Colonic mucosa (tissue), 4 donors: ENCODE results near the gene MIB2. TPM values are rescaled to one million over a fixed set of nuclear protein-coding genes. Genes with fewer than 3 reads are reported as not detected.

Source experiments
- DNase-seq: peaks from one replicate; pipeline ENCODE4 v3.0.0-alpha.2; 2020
- H3K27ac ChIP-seq: fragments of 200-600 bp; one replicate; pipeline ENCODE4 v1.8.0; 2021
- H3K27me3 ChIP-seq: fragments of 200-600 bp; one replicate; pipeline ENCODE4 v1.8.0; 2021
- H3K36me3 ChIP-seq: fragments of 200-600 bp; one replicate; pipeline ENCODE4 v1.8.0; 2021
- H3K4me1 ChIP-seq: fragments of 200-600 bp; one replicate; pipeline ENCODE4 v1.8.0; 2021; ENCODE audit warnings: mild to moderate bottlenecking
- H3K4me3 ChIP-seq: fragments of 200-600 bp; one replicate; pipeline ENCODE4 v1.8.0; 2021
- H3K9ac ChIP-seq, 2 donors: one replicate each; pipeline ENCODE4 v1.7.0; 2013; ENCODE audit warnings: control low read depth in 2 of 2, low read depth in 2 of 2, low read length in 2 of 2
- H3K9me3 ChIP-seq: fragments of 200-600 bp; one replicate; pipeline ENCODE4 v1.8.0; 2021
- intact Hi-C: fragments of 100-400 bp; cut with DNase I; formaldehyde crosslinking; loops from one replicate; pipeline ENCODE4 v1.14.1; 2022
- total RNA-seq, 2 donors: library from RNA; stranded (reverse); fragmentation: NEBNext Ultra II Directional in 1 of 2; extraction: Animal tissue kit (Norgen Biotek cat#: 25700) in 1 of 2; gene quantifications; one replicate each; pipeline ENCODE4 v1.2.1, GENCODE V29; 2021
- TF ChIP-seq, protein P1 (sequence below): fragments of 200-600 bp; IDR thresholded peaks from one replicate; pipeline ENCODE4 v1.8.0; 2022; ENCODE audit warnings: antibody characterized with exemption, mild to moderate bottlenecking
- donor health status: healthy.
- donor health status: DM: no; HTN: no; CAD: no.
- donor health status: DM: no; HTN: no; CAD: no.

The MIB2 gene
- total RNA-seq, 2 donors from 2014 or later = 57.0 to 121 TPM

DNA sequence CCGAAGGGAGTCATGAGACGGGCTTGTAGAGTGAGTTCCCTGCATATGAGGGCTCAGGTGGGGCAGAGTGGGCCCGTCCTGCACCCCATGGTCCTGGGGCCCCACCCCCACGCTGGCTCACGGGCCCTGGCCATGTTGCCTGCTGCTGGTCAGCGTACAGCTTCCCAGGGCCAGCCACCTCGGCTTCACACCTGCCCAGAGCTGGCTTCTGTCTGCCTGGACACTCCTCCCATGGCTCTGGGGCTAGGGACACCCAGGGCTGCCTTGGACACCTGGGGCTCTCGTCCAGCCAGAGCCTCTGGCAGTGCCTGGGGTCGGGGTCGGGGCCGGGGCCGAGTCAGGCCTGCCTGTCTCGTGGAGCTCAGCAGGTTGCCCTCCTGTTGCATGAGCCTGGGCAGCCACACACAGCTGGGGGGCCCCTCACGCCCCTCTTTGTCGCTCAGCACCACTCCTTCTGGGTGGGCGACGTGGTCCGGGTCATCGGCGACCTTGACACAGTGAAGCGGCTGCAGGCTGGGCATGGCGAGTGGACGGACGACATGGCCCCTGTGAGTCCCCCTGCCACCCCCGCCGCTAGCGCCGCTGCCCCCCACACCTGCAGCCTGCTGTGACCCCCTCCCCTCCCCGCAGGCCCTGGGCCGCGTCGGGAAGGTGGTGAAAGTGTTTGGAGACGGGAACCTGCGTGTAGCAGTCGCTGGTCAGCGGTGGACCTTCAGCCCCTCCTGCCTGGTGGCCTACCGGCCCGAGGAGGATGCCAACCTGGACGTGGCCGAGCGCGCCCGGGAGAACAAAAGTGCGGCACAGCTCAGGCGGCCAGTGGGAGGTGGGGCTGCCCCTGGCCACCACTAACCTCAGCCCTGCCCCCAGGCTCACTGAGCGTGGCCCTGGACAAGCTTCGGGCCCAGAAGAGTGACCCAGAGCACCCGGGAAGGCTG lies 11.2 kb downstream of the MIB2 start:
- TF ChIP-seq, protein P1, sequence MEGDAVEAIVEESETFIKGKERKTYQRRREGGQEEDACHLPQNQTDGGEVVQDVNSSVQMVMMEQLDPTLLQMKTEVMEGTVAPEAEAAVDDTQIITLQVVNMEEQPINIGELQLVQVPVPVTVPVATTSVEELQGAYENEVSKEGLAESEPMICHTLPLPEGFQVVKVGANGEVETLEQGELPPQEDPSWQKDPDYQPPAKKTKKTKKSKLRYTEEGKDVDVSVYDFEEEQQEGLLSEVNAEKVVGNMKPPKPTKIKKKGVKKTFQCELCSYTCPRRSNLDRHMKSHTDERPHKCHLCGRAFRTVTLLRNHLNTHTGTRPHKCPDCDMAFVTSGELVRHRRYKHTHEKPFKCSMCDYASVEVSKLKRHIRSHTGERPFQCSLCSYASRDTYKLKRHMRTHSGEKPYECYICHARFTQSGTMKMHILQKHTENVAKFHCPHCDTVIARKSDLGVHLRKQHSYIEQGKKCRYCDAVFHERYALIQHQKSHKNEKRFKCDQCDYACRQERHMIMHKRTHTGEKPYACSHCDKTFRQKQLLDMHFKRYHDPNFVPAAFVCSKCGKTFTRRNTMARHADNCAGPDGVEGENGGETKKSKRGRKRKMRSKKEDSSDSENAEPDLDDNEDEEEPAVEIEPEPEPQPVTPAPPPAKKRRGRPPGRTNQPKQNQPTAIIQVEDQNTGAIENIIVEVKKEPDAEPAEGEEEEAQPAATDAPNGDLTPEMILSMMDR = no peak
- no peaks in the 10 kb centered on the region for H3K9me3 ChIP-seq
- H3K36me3 ChIP-seq = no peaks in the 10 kb centered on the region
- H3K9ac ChIP-seq = peak overlapping the region; percentile 43 to 51
- DNase-seq = no peak
- intact Hi-C loops = no loop called here
- H3K27me3 ChIP-seq = peaks cover 11% of the 10 kb centered on the region
- H3K27ac ChIP-seq = peak overlapping the region; percentile 72
- peaks cover 5% of the 10 kb centered on the region for H3K4me1 ChIP-seq
- H3K4me3 ChIP-seq = no peak overlapping the region

DNA sequence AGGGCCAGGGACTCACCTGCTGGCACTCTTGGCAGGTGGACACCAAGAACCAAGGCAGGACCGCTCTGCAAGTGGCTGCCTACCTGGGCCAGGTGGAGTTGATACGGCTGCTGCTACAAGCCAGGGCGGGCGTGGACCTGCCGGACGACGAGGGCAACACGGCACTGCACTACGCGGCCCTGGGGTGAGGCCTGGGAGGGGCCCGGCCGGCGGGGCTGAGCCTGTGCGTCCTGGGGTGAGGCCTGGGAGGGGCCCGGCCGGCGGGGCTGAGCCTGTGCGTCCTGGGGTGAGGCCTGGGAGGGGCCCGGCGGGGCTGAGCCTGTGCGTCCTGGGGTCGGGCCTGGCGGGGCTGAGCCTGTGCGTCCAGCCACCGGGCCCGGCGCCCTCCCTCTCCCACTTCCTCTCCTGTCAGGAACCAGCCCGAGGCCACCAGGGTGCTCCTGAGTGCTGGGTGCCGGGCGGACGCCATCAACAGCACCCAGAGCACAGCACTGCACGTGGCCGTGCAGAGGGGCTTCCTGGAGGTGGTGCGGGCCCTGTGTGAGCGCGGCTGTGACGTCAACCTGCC lies 12.0 kb downstream of the MIB2 start:
- TF ChIP-seq, protein P1 = no peak
- Histone ChIP-seq H3K9me3 (no peaks in the 10 kb centered on the region), H3K4me1 (peaks cover 5% of the 10 kb centered on the region), H3K36me3 (no peaks in the 10 kb centered on the region), H3K27ac (peak overlapping the region; percentile 72), H3K4me3 (no peak overlapping the region), H3K27me3 (peaks cover 19% of the 10 kb centered on the region), H3K9ac (peak overlapping the region; percentile 43 to 51)
- intact Hi-C loops = no loop called here
- peak; percentile 84 for DNase-seq

DNA sequence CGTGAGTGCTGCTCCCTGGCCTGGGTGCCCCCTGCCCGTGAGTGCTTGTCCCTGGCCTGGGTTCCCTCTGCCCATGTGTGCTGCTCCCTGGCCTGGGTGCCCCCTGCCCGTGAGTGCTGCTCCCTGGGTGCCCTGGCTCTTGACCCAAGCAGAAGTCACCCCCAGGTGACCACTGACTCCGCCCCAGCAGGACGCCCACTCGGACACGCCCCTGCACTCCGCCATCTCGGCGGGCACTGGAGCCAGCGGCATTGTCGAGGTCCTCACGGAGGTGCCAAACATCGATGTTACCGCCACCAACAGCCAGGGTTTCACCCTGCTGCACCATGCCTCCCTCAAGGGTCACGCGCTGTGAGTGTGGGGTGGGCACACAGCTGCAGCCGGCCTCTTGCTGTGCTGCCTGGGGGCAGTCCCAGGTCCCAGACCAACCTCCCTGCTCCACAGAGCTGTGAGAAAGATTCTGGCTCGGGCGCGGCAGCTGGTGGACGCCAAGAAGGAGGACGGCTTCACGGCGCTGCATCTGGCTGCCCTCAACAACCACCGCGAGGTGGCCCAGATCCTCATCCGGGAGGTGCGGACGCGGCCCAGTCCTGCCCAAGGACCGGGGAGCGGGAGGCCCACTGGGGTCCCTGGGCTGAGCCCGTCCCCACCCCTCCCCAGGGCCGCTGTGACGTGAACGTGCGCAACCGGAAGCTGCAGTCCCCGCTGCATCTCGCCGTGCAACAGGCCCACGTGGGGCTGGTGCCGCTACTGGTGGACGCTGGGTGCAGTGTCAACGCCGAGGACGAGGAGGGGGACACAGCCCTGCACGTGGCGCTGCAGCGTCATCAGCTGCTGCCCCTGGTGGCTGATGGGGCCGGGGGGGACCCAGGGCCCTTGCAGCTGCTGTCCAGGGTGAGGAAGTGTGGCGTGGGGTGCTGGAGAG lies 12.8 kb downstream of the MIB2 start:
- intact Hi-C loops = no loop called here
- H3K27ac ChIP-seq = peak overlapping the region; percentile 32
- peak overlapping the region in 1 of 2 donors; percentile 8 for H3K9ac ChIP-seq
- H3K27me3 ChIP-seq = peaks cover 19% of the 10 kb centered on the region
- TF ChIP-seq, protein P1 = no peak
- H3K4me1 ChIP-seq = peaks cover 5% of the 10 kb centered on the region
- H3K9me3 ChIP-seq = no peaks in the 10 kb centered on the region
- no peak overlapping the region for H3K4me3 ChIP-seq
- no peak for DNase-seq
- H3K36me3 ChIP-seq = no peaks in the 10 kb centered on the region

DNA sequence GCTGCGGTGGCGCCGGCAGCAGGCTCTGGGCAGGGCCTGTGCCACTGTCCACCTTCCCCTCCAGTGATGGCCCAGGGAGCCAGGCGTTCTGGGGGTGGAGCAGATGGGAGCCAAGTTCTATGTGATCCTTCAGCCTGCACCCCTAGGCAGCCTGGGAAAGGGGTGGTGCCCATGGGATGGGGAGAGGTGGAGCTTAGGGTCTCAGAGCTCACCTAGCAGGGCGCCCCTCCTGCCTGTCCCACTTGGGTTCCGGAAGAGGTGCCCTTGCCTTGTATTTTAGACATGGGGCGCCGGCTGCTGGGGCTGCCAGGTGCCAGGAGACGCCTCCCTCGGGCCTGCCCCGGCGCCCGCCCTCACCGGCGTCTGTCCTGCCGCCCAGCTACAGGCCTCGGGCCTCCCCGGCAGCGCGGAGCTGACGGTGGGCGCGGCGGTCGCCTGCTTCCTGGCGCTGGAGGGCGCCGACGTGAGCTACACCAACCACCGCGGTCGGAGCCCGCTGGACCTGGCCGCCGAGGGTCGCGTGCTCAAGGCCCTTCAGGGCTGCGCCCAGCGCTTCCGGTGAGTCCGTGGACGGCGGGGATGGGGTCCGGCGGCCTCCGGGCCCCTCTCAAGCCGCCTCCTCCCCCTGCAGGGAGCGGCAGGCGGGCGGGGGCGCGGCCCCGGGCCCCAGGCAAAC lies 13.6 kb downstream of the MIB2 start:
- no peak for DNase-seq
- Histone ChIP-seq H3K36me3 (no peaks in the 10 kb centered on the region), H3K9ac (peak overlapping the region in 1 of 2 donors; percentile 27), H3K27ac (no peak overlapping the region), H3K27me3 (peaks cover 19% of the 10 kb centered on the region), H3K4me3 (peak overlapping the region; percentile 13), H3K9me3 (no peaks in the 10 kb centered on the region), H3K4me1 (peaks cover 5% of the 10 kb centered on the region)
- TF ChIP-seq, protein P1 = no peak
- intact Hi-C loops = no loop called here
